Anterior cingulate cortex (tissue), 58 donors: ENCODE data around the gene GRIA2.

Experiments
- DNase-seq, 58 donors: peaks; one replicate each; lab custom pipeline; 2025; lab: John Stamatoyannopoulos, UW

GRIA2 gene

GRCh38 chr4:157358851-157359250 is 138.3 kb downstream of the GRIA2 start:
- DNase-seq = no peak

GRCh38 chr4:157363360-157363759 is 142.8 kb downstream of the GRIA2 start:
- DNase-seq = no peak

- no peak for DNase-seq
Observed at GRCh38 chr4:157372154-157372553, 151.6 kb downstream of the GRIA2 start.

GRCh38 chr4:157372567-157372966 is 152.0 kb downstream of the GRIA2 start:
- no peak for DNase-seq

- DNase-seq = no peak
Observed at GRCh38 chr4:157389741-157390140, 169.2 kb downstream of the GRIA2 start.

- DNase-seq = no peak
Observed at GRCh38 chr4:157405070-157405469, 184.5 kb downstream of the GRIA2 start.
